BJ (cell line): ENCODE measurements around the gene PLD4. TPM values are rescaled to one million over a fixed set of nuclear protein-coding genes. Genes with fewer than 3 reads are reported as not detected.

Experiments used
- CTCF ChIA-PET: fragments of 350-600 bp; formaldehyde crosslinking; extraction: SDS; loops from one replicate; lab custom pipeline; 2021; ENCODE audit warnings: antibody characterized with exemption, inconsistent platforms; lab: Yijun Ruan, JAX
- POLR2A ChIA-PET: fragments of 300-600 bp; sonication (Branson Sonifier 250); formaldehyde crosslinking; extraction: SDS; loops from one replicate; lab custom pipeline; 2021; ENCODE audit warnings: antibody characterized with exemption; lab: Charles Lee
- DNase-seq: peaks from one replicate; pipeline ENCODE4 v3.0.0-alpha.2; 2011; ENCODE audit warnings: low read depth
- H3K27me3 ChIP-seq: 2 replicates; pipeline ENCODE4 v1.6.0; 2011; ENCODE audit warnings: low read length; ENCODE audit not compliant: control insufficient read depth, insufficient read depth
- H3K36me3 ChIP-seq: 2 replicates; pipeline ENCODE4 v1.5.1; 2011; ENCODE audit warnings: low read length; ENCODE audit not compliant: control insufficient read depth, insufficient read depth
- H3K4me3 ChIP-seq: 2 replicates; pipeline ENCODE4 v1.5.1; 2011; ENCODE audit warnings: low read depth, mild to moderate bottlenecking, control low read depth, low read length
- CTCF ChIP-seq: IDR thresholded peaks from 2 replicates; pipeline ENCODE4 v1.5.1; 2011; ENCODE audit warnings: low read depth, mild to moderate bottlenecking, control low read depth, inconsistent platforms, low read length, moderate library complexity; ENCODE audit not compliant: insufficient read depth
- polyA plus RNA-seq: library from polyadenylated mRNA; depleted of rRNA; stranded (reverse); fragments of >200 nt; gene quantifications from 2 replicates; pipeline ENCODE4 v1.2.3, GENCODE V29; 2011

Gene PLD4
- polyA plus RNA-seq, 1 experiment = 0.02 TPM

DNA sequence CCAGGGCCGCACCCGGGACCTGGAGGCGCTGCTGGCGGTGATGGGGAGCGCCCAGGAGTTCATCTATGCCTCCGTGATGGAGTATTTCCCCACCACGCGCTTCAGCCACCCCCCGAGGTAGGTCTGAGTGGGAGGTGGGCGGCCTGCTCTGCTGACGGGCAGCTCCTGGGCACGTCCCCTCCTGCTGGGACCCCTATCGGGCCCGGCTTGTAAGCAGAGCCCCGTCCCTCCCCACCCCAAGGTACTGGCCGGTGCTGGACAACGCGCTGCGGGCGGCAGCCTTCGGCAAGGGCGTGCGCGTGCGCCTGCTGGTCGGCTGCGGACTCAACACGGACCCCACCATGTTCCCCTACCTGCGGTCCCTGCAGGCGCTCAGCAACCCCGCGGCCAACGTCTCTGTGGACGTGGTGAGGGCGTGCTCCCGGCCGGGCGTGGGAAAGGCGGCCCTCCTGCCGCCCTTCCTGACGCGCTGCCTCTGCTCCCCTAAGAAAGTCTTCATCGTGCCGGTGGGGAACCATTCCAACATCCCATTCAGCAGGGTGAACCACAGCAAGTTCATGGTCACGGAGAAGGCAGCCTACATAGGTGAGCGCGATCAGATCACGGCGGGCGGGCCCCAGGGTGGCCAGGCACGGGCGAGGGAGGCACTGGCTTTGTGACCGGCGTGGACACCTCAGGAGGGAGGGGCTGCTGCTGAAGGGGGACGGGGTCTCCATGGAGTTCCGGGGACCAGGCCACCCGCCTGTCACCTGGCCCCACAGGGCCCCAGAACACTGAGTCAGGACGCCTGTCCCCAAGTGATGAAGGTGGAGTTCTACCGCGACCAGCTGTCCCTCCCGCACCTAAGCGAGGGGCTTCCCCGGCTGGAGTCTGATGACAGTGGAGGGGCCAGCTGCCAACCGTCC, 7.3 kb downstream of the PLD4 start:
- H3K4me3 ChIP-seq = peak overlapping the region; percentile 52

GRCh38 chr14:104932676-104933631, 8.3 kb downstream of the PLD4 start:
- Histone ChIP-seq H3K4me3 (peak overlapping the region; percentile 52), H3K36me3 (no peaks in the 10 kb centered on the region), H3K27me3 (peaks cover 4% of the 10 kb centered on the region; the same call in 1 of the 2 replicates)
- ChIA-PET POLR2A (interaction anchor here (0.6 kb wide), 2 partner anchors 31 to 41 kb away, joined by 3 to 4 read pairs; no protein-coding TSS in a partner anchor), CTCF (interaction anchor here (1.0 to 6.2 kb wide), 8 partner anchors 9 to 120 kb away, joined by 3 to 42 read pairs (median 5); no protein-coding TSS in a partner anchor)
- TF ChIP-seq CTCF = peak; percentile 66
- peak; percentile 20 for DNase-seq

More for the DNA sequence above, 7.3 kb downstream of the PLD4 start:
- no peak for DNase-seq
- H3K36me3 ChIP-seq = no peaks in the 10 kb centered on the region
- POLR2A ChIA-PET = no interaction called here
- TF ChIP-seq CTCF = no peak
- CTCF ChIA-PET = interaction anchor here (1.3 to 6.2 kb wide), 4 partner anchors 10 to 121 kb away, joined by 3 to 42 read pairs (median 8); no protein-coding TSS in a partner anchor
- H3K27me3 ChIP-seq = peaks cover 5% of the 10 kb centered on the region; the same call in 1 of the 2 replicates

- peaks cover 3% of the 10 kb centered on the region; the same call in 1 of the 2 replicates for H3K27me3 ChIP-seq
Measured at GRCh38 chr14:104933746-104934733, 9.4 kb downstream of the PLD4 start.

More at GRCh38 chr14:104933746-104934733, 9.4 kb downstream of the PLD4 start:
- ChIA-PET CTCF (interaction anchor here (1.0 to 6.2 kb wide), 10 partner anchors 8 to 113 kb away, joined by 3 to 42 read pairs (median 6); no protein-coding TSS in a partner anchor), POLR2A (no interaction called here)
- DNase-seq = no peak
- H3K4me3 ChIP-seq = peak overlapping the region; percentile 52
- no peak for TF ChIP-seq CTCF
- no peaks in the 10 kb centered on the region for H3K36me3 ChIP-seq
